ENCODE results near the gene RHOC.

DNA sequence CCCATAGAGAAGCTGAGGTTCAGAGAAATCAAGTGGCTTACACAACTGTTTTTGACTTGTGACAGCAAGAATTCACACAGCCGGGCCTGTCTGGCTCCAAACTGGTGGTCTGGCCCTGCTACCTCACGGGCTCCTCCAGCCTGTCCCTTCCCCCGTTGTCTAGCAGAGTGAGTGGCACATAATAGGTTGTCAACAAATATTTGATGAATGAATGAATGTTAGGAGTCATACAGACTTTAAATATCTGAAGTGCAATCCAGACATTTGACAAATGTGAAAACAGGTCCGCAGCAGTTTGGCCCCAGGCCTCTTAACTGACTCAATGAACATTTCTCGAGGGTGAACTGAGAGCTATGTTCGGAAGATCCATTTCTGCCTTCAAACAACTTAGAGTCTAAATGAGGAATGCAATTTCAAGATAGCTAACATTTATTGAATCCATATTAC, 1.1 kb upstream of the RHOC start:
- TF ChIP-seq CTCF (IDR thresholded peaks at IDR 0.05; ENCODE audit: insufficient read depth, low read length), result no peak
- TF ChIP-seq, protein P1, sequence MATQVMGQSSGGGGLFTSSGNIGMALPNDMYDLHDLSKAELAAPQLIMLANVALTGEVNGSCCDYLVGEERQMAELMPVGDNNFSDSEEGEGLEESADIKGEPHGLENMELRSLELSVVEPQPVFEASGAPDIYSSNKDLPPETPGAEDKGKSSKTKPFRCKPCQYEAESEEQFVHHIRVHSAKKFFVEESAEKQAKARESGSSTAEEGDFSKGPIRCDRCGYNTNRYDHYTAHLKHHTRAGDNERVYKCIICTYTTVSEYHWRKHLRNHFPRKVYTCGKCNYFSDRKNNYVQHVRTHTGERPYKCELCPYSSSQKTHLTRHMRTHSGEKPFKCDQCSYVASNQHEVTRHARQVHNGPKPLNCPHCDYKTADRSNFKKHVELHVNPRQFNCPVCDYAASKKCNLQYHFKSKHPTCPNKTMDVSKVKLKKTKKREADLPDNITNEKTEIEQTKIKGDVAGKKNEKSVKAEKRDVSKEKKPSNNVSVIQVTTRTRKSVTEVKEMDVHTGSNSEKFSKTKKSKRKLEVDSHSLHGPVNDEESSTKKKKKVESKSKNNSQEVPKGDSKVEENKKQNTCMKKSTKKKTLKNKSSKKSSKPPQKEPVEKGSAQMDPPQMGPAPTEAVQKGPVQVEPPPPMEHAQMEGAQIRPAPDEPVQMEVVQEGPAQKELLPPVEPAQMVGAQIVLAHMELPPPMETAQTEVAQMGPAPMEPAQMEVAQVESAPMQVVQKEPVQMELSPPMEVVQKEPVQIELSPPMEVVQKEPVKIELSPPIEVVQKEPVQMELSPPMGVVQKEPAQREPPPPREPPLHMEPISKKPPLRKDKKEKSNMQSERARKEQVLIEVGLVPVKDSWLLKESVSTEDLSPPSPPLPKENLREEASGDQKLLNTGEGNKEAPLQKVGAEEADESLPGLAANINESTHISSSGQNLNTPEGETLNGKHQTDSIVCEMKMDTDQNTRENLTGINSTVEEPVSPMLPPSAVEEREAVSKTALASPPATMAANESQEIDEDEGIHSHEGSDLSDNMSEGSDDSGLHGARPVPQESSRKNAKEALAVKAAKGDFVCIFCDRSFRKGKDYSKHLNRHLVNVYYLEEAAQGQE (IDR thresholded peaks at IDR 0.05; ENCODE audit: insufficient replicate concordance, low read depth), result no peak

Measured in HL-60 (cell line).